ENCODE data around the gene RAB3D.
"Not testable (repeated sequence)": the region's sequence is repeated elsewhere in the genome, so short reads cannot be mapped to it uniquely, and the experiment has no call there.

RAB3D gene

DNA sequence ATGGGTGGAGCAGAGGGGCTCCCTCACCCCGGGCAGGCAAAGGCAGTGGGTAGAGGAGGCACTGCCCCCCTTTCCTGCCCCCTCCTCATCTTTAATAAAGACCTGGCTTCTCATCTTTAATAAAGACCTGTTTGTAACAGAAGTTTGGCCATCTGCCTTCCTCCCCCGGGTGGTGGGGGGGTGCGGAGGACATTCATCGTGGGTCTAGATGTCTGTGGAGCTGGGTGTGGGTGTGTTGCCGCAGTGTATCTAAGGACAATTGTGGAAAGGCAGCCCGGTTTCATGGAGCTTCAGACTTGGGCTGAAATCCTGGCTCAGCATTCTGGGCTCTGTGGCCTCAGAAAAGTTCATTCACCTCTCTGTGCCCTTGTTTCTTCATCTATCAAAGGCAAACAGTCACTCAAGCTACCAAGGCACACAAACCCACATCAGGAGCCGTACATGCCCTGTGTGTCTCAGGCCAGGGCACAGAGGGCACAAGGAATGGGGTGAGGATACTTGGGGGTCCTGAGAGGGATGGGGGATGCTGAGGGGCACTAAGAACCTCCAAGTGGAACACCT is 26.2 kb upstream of the RAB3D start:
- no peak for DNase-seq (ENCODE audit: low read depth)

DNA sequence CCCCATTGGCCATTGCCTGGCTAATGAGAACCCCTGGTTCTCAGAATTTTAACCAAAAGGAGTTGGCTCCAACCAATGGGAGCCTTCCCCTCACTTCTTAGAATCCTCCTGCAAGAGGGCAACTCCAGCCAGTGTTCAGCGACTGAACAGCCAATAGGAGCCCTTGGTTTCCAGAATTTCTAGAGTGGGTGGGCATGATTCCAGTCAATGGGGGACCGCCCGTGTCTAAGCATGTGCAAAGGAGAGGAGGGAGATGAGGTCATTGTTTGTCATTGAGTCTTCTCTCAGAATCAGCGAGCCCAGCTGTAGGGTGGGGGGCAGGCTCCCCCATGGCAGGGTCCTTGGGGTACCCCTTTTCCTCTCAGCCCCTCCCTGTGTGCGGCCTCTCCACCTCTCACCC is 25.5 kb upstream of the RAB3D start:
- DNase-seq (ENCODE audit: low read depth) = no peak

DNA sequence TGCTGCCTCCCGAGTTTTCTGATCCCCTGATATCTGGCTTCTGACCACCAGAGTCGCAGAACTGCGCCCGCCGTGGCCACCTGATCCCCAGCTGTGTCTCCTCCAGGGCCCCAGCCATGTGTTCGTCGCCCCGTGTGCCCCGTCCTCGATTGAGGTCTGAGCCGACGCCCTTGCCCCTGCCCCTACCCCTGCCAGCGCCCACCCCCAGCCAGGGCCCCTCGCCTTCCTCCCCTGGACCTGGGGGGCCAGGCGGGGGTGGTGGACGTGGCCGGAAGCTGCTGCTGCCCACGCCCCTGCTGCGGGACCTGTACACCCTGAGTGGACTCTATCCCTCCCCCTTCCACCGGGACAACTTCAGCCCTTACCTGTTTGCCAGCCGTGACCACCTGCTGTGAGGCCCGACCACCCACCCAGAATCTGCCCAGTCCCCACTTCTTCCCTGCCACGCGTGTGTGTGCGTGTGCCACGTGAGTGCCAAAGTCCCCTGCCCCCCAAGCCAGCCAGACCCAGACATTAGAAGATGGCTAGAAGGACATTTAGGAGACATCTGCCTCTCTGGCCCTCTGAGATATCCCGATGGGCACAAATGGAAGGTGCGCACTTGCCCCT is 24.9 kb upstream of the RAB3D start:
- no peak for DNase-seq (ENCODE audit: low read depth)

DNA sequence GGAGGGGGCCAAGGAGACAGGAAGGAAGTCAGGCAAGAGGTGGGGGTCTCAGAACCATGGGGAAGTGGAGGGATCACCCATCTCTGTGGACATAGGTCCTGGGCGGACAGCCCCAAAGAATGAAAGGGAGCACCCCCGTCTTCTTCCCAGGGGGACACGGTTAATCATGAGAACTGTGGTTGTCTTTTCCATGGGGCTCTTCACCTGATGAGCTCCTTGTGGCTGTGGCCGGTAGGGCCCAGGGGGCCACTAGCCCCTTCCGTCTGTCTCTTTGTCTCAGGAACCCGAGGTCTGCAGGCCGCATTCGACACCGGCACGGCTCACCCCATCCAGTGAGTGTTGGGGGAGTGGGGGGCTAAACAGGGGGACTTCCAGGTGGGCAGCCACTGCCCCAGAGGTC is 24.4 kb upstream of the RAB3D start:
- DNase-seq (ENCODE audit: low read depth) = no peak

DNA sequence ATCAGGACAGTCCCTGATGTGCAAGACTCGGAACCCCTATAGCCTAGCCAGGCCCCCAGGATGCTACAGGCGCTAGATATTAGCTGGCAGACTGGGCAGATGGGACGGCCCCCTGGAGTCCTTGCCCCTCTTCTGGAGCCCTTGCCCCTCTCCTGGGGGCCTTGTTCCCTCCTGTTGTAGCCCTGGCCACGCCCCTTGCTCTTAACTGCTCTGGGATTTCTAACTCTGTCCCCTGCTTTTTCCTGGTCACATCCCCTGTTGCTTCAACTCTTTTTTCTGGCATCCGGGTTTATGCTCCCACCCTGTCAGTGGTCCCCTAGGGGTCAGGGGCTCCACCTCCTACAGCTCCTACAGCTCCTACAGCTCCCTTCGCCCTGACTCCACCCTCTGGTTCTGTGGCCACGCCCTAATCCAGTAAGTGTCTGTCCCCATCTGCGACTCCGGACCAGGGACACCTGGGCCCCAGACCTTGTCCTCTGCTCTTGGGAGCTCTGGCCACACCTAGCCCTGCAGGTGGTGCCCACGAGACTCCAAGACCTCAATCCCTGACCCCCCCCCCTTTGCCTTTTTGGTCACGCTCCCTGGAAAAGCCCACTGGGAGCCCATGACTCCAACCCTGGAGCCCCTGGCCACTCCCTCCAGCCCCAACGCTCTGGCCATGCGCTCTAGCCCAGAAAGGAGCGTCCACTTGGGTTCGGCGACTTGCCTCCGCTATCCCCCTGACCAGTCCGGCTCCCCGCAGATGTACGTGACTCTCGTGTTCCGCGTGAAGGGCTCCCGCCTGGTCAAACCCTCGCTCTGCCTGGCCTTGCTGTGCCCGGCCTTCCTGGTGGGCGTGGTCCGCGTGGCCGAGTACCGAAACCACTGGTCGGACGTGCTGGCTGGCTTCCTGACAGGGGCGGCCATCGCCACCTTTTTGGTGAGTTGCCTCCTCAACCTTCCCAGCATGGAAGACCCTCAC is 22.6 kb upstream of the RAB3D start:
- no peak for DNase-seq (ENCODE audit: low read depth)

DNA sequence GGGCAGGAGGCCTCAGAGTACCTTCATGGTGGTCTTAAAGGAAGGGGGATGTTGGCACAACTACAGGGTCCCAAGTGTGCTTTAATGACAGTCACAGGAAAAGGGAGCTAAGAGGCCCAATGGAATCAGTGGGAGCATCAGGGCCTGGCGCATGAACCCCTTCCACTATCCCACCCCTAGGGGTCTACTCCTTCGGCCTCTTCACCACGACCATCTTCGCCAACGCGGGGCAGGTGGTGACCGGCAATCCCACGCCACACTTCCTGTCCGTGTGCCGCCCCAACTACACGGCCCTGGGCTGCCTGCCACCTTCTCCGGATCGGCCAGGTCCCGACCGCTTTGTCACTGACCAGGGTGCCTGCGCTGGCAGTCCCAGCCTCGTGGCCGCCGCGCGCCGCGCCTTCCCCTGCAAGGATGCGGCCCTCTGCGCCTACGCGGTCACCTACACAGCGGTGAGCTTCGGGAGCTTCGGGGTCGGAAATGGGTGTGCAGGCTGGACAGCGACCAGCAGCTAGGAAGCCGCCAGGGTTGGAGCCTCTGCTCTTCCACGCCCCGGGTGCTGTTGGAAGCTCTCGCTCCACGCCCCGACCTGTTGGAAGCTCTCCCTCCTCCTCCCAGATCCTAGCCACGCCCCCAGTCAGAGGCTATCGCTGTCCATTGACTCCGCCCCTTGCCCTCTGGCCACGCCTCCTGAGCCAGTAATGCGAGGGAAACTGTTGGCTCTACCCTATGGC is 21.7 kb upstream of the RAB3D start:
- no peak for DNase-seq (ENCODE audit: low read depth)

DNA sequence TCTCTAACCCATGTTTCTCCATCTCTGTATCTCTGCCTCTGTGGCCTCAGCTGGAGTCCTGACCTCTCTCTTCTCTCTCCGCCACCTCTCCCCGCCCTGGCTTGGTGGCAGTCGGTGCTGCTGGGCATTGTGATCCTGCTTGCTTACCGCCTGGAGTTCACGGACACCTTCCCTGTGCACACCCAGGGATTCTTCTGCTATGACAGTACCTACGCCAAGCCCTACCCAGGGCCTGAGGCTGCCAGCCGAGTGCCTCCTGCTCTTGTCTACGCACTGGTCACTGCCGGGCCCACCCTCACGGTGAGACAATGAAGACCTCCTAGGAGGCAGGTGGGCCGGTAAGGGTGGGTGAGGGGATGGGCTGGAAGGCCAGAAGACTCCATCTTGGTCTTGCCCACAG is 20.0 kb upstream of the RAB3D start:
- no peak for DNase-seq (ENCODE audit: low read depth)

DNA sequence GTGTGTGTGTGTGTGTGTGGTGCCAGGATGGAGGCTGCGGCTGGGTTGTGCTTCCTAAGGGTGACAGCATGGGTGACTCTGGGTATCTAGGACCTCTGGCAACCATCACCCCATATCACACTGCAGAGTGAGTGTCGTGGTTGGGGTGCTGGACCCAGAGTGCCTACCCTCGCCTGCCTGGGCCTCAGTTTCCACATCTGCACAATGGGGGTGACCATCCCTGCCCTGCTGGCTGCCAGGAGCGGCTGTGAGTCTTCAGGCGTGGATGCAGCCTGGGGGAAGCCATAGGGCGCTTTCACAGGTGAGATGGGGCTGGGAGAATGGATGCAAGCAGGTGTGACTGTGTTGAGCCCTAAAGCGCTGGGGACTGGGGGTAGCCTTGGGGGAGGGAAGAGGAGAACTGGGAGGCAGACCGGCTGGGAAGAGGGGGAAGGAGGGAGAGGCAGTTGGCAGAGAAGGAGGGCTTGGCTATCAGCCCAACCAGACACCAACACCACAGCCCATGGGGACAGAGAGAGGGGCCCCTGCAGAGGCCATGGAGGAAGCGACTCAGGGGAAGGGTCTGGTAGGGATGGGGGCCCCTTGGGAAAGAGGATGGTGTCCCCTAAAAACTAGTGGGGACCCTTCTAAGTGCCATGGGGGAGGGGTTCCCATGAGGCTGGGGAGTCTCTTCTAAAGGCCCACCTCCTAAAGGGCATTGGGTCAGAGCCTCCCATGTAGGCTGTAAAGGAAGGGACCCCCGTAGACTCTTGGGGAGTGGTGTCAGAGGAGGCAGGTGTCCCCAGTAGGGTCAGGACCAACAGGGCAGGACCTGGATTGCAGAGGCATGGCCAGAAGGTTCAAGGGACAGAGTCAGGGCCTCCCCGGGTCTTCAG is 17.5 kb upstream of the RAB3D start:
- no peak for DNase-seq (ENCODE audit: low read depth)

DNA sequence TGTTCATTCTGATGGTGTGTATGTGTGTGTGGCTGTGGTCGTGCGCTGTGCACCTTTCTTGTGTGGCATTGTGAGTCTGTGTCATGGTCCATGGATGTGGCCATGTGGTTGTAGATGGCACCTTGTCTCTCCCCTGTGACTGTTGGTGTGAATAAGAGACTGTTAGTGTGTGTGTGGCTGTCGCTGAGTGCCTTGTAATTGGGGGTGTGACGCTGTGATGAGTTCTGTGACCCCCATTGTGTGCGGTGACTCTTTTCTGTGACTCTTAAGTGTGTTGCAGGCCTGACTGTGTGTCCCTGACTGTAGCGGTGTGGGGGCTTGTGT is 16.6 kb upstream of the RAB3D start:
- no peak for DNase-seq (ENCODE audit: low read depth)

DNA sequence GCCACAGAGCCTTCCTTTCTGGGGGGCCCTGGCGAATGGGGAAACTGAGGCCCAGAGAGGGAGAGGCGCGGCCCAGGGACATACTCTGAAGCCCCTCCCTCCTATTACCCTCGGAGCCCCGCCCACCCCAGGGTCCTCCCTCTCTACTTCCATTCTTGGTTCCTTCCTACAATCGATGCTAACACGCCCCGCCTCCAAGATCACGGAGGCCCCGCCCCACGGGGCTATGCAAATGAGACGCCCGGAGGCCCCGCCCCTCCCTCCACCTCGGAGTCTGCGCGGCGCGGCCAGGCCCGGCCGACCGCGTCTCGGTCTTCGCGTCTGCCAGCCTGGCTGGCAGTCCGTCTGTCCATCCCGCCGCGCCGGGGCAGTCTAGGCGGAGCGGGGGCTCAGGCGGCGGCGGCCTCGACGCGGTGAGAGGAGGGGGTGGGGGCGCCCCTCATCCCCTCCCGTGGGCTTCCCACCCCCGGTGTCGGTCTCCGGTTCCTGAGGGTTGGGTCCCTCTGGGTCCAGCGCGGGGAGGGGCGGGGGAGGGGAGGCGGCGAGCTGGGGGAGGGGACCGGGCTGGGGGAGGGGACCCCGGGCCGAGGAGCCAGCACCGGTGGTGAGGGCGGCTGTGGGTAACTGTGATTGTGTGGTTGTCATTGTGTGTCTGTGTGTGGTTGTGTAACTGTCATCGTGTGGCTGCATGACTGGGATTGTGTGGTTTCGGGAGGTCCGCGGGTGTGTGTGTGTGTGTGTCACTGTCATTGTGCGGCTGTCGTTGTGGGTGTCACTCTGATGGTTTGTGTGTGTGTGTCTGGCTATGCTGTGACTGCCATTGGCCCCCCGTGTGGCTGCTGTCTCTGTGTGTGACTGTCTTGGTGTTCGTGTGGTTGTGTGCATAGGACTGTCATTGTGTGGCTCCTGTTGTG is 16.0 kb upstream of the RAB3D start, which contains the start of gene PLPPR2:
Gene PLPPR2 (plus strand): TSS at position 273 of the 914 bp plus-strand sequence. CDS start 2,242 bp downstream, outside the sequence.
- no peak for DNase-seq (ENCODE audit: low read depth)

DNA sequence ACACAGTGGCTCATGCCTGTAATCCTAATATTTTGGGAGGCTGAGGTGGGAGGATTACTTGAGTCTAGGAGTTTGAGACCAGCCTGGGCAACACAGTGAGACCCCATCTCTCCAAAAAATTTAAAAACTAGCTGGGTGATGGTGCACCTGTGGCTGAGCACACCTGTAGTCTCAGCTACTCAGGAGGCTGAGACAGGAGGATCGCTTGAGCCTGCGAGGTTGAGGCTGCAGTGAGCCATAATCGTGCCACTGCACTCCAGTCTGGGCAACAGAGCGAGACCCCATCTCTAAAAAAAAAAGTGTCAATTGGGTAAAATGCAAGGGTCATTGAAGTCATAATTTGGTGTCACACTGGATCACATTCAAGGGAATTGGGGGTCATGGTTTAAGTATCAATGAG is 14.6 kb upstream of the RAB3D start:
- not testable (repeated sequence) for DNase-seq (ENCODE audit: low read depth)

DNA sequence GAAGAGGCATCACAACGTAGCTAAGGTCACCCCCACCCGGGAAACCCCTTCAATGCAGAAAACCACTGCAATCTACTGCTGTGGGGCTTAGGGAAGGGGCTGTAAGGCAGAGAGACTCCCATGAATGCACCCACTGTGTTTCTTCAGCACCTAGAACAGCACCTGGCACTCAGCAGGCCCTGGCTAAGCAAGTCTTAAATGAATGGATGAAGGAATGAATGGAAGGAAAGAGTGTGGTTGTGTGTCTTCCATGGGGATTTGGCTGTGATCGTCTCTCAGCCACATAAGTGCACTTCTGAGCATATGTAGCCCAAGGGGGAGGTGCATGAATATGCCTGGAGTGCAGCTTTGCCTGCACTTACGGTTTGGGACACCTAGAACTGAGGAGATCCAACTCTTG is 9.7 kb upstream of the RAB3D start:
- no peak for DNase-seq (ENCODE audit: low read depth)

DNA sequence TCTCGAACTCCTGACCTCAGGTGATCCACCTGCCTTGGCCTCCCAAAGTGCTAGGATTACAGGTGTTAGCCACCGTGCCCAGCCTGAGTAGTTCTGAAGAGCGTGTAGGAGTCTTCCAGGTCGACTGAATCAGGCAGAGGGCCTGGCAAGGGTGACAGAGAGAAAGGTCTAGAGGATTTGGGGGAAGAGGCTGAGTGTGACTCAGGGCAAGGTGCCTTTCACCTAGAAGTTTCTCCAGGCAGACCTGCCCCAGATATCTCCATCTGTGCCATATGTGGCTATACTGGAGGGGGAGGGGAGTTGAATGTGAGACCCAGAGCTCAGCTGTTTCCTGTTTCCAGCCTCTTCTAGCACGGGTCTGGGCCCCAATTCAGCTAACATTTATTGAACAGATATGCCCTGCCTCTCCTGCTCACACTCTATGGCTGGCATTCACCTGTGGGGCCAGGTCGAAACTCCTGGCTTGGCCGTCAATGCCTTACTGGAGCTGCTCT is 8.1 kb upstream of the RAB3D start:
- DNase-seq (ENCODE audit: low read depth) = no peak

DNA sequence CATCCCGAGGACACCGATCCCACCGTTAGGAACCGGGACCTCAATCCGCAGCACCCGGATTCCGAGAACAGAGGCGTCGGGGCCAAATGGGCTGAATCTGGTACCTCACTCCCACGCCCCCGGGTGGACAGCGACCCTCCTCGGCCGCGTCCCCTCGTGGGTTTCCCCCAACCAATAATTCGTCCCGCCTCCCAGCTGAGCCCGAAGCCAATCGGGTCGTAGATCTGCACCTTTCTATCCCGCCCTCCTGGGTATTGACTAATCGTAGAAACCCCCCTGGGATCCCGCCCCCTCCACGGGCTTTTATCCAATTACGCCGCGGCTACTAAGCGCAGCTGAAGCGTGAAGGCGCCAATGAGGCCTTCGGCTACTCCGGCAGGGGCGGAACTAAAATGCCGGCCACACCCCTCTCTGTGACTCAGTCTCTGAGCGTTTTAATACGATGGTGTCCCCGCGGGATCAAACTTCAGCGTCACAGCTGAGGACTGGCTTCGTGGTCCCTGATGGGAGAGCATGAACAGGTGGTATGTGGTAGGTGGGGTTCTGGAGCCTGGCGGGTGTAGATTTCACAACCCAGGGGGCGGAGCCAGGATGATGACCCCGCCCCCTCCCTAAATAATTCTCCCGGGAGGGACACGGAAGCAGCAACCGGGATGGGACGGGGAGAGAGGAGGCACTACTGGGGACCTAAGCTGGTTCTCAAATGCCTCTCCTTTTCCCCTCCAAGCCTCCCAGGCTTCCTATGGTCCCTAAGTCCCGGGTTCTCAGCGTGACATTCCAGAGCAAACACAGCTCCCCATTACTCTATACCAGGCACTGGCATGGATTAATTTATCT is 6.9 kb upstream of the RAB3D start, which contains the start of the genes CCDC159 and TMEM205:
Gene CCDC159 (plus strand): TSS at position 416 of the 837 bp plus-strand sequence. CDS start 88 bp downstream, at position 504.
Gene TMEM205 (minus strand): TSS at position 165 of the 837 bp plus-strand sequence. CDS start 649 bp downstream, outside the sequence.
- DNase-seq (ENCODE audit: low read depth) = peak; percentile 96

DNA sequence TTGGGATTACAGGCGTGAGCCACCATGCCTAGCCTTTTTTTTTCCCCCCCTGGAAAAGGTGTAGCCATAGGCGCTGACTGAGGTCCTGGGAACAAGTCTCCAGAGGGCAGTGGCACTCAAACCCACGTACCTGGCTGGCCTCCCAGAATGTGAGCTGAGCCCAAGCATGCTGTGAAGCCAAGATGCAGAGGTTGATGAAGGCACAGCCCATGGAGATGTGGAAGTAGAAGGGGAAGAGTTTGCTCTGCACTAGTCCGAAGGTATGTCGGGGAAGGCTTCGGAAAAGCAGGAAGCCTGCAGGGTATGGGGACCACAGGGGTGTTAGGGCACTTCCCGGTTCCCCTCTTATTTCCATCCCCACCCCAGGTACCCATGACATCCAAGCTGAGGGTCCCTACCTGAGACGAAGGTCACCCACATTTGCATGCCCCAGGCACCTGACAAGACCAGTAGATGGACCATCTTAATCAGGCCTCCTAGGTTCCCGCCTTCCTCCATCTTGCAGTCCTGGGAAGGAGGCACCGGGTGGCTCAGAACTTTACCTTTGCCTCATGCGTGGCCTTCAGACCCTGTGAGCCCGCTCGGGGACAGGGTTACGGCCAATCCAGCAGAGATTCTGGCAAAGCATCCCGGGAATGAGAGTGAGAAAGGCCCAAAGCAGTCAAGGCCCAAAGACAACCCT is 5.8 kb upstream of the RAB3D start:
- no peak for DNase-seq (ENCODE audit: low read depth)

DNA sequence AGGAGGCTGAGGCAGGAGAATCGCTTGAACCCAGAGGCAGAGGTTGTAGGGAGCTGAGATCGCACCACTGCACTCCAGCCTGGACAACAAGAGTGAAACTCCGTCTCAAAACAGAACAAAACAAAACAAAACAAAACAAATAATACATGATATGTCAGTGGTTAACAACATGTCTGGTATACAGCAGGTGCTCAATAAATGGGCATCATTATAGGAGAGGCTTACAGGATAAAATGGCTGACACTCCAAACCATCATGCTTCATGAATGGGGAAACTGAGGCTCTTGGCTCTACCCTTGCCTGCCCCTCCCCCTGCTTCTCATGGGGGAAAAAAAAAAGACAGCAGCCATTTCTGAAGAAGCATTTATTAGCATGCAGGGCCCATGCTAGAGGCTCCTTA is 3.0 kb upstream of the RAB3D start:
- no peak for DNase-seq (ENCODE audit: low read depth)

DNA sequence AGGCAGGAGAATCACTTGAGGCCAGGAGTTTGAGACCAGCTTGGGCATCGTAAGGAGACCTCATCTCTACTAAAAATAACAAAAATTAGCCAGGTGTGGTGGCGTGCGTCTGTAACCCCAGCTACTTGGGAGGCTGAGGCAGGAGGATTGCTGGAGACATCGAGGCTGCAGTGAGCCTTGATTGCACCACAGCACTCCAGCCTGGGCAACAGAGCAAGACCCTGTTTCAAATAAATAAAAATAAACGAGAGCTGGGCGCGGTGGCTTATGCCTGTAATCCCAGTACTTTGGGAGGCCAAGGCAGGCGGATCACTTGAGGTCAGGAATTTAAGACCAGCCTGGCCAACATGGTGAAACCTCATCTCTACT is 626 bp upstream of the RAB3D start:
- DNase-seq (ENCODE audit: low read depth) = not testable (repeated sequence)

DNA sequence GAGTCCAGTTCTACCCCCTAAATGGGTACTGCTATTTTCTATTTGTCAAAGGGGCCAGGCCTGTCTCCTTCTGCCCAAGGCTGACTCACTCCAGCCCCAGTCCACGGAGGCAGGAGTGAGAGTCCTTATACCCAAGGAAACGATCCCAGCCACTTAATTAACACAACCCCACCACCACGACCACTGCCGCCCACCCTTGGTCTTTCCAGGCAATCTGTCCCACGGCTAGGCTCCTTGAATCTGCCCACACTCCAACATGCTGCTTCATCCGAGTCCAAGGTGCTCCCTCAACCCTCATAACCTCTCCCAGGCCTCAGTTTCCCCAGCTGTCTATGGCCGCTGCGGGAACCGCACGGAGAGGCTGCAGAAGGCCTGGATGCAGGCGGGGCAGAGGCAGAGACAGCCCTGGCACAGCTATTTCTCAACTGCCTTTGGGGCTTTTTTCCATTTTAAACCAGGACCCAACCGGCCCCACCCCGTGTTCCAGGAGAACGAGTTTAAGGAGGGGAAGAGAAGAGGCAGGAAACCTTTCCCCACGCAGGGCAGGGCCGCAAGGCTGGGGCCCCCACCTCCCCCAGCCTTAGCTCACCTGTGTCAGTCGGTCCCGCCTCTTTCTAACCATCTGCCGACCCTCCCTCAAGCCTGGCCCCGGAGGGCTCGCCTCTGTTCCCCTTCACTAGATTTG is 746 bp downstream of the RAB3D start:
- no peak for DNase-seq (ENCODE audit: low read depth)

All from non-pigmented ciliary epithelial cell (primary cell).